Measurements from ENCODE around the gene GSTP1. TPM values are rescaled to one million over a fixed set of nuclear protein-coding genes. Genes with fewer than 3 reads are reported as not detected.

GSTP1 gene
- total RNA-seq, 1 experiment from 2014 or later: 893 TPM

DNA sequence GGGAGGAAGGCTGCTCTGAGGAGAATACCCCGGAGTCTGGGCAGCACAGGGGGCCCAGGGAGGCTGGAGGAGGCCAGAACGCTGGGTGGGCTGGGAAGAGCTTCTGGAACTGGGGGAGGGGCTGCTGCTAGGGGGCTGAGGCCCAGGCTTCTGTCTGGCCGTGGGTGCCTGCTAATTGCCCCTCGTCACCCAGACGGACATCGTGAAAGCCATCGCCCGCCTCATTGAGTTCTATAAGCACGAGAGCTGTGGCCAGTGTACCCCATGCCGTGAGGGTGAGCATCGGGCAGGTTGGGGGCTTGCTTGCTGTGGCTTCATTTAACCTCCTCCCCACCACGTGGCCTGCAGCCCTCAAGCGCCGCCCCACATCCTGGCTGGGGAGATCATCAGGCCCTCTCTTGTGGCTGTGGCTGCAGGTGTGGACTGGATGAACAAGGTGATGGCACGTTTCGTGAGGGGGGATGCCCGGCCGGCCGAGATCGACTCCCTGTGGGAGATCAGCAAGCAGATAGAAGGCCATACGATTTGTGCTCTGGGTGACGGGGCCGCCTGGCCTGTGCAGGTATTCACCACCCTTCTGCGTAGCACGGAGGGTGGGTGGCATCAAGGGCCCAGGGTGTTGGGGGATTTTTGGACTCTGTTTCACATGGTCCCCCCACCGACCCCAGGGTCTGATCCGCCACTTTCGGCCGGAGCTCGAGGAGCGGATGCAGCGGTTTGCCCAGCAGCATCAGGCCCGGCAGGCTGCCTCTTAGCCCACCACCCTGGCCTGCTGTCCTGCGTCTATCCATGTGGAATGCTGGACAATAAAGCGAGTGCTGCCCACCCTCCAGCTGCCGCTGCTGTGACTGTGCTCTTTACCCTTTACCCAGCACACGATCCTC, 28.3 kb downstream of the GSTP1 start:
- Histone ChIP-seq H3K4me1 (ENCODE audit: control insufficient read depth in 1 of 2, insufficient read depth in 2 of 2, low read length in 2 of 2) (peaks cover 8 to 25% of the 10 kb centered on the region in 2 experiments), H3K9ac (ENCODE audit: low read length) (no peak overlapping the region), H3K27ac (ENCODE audit: low read depth, low read length) (no peak overlapping the region), H3K36me3 (ENCODE audit: control insufficient read depth in 1 of 2, insufficient read depth in 2 of 2, low read length in 2 of 2) (peaks cover 19 to 21% of the 10 kb centered on the region in 2 experiments; a peak in 3 of 4 replicates), H3K27me3 (ENCODE audit: insufficient read depth, low read length) (no peaks in the 10 kb centered on the region), H4K20me1 (ENCODE audit: insufficient read depth) (no peaks in the 10 kb centered on the region), H3K9me2 (ENCODE audit: insufficient read depth) (no peaks in the 10 kb centered on the region), H3K9me3 (ENCODE audit: control insufficient read depth in 1 of 2, insufficient read depth in 1 of 2, low read depth in 1 of 2, low read length in 2 of 2) (no peaks in the 10 kb centered on the region), H3K79me2 (ENCODE audit: insufficient read depth, low read length) (peaks cover 25% of the 10 kb centered on the region), H3K4me3 (replicated peaks in 1 of 2; ENCODE audit: low read depth in 1 of 2, low read length in 2 of 2) (no peak overlapping the region), H3K4me2 (ENCODE audit: low read length) (no peak overlapping the region), H2AFZ (ENCODE audit: low read depth, low read length, poor library complexity, severe bottlenecking) (no peak overlapping the region)
- ChIA-PET POLR2A (no interaction called here), CTCF (no interaction called here), RAD21 (ENCODE audit: low non-redundant PET in 1 of 2, low total read pairs in 2 of 2, uncharacterized antibody in 2 of 2, unreplicated experiment in 2 of 2) (no interaction called here)
- no peak for ATAC-seq
- no peak for DNase-seq (ENCODE audit: low read depth, low spot score)
- TF ChIP-seq YY1 (IDR thresholded peaks at IDR 0.05; ENCODE audit: extremely low read depth, insufficient replicate concordance, low read depth, low read length) (no peak), POLR2AphosphoS5 (IDR thresholded peaks at IDR 0.05; ENCODE audit: low read depth, low read length) (no peak)
- TF ChIP-seq, protein P1, sequence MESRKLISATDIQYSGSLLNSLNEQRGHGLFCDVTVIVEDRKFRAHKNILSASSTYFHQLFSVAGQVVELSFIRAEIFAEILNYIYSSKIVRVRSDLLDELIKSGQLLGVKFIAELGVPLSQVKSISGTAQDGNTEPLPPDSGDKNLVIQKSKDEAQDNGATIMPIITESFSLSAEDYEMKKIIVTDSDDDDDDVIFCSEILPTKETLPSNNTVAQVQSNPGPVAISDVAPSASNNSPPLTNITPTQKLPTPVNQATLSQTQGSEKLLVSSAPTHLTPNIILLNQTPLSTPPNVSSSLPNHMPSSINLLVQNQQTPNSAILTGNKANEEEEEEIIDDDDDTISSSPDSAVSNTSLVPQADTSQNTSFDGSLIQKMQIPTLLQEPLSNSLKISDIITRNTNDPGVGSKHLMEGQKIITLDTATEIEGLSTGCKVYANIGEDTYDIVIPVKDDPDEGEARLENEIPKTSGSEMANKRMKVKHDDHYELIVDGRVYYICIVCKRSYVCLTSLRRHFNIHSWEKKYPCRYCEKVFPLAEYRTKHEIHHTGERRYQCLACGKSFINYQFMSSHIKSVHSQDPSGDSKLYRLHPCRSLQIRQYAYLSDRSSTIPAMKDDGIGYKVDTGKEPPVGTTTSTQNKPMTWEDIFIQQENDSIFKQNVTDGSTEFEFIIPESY (IDR thresholded peaks at IDR 0.05; ENCODE audit: extremely low read depth, insufficient replicate concordance, low read length): no peak
- intact Hi-C loops (cut with micrococcal nuclease): no loop called here
- no TSS peak for BruUV-seq (replicated peaks)

DNA sequence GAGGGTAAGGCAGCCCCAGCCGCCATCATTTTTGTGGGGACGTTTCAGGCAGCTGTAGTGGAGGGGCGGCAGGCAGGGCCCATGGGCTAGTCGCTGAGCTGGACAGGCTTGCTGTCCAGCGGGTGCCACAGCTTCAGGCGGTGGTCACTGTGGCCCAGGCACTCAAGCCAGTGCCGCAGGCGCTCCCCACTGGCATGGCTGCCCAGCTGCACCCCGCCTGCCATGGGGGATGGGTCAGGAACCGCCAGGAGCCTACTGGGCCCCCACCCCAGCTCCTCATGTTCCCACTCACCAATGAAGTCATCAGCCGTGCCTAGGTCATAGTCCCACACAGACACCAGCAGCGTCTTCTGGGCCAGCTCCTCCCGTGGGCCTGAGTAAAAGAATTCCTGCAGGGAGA, 29.1 kb downstream of the GSTP1 start:
- Histone ChIP-seq H3K9me3 (ENCODE audit: control insufficient read depth in 1 of 2, insufficient read depth in 1 of 2, low read depth in 1 of 2, low read length in 2 of 2) (no peaks in the 10 kb centered on the region), H3K36me3 (ENCODE audit: control insufficient read depth in 1 of 2, insufficient read depth in 2 of 2, low read length in 2 of 2) (peaks cover 19 to 21% of the 10 kb centered on the region in 2 experiments; a peak in 3 of 4 replicates), H3K4me1 (ENCODE audit: control insufficient read depth in 1 of 2, insufficient read depth in 2 of 2, low read length in 2 of 2) (peaks cover 5 to 20% of the 10 kb centered on the region in 2 experiments), H2AFZ (ENCODE audit: low read depth, low read length, poor library complexity, severe bottlenecking) (no peak overlapping the region), H3K79me2 (ENCODE audit: insufficient read depth, low read length) (peaks cover 17% of the 10 kb centered on the region), H3K9ac (ENCODE audit: low read length) (no peak overlapping the region), H4K20me1 (ENCODE audit: insufficient read depth) (no peaks in the 10 kb centered on the region), H3K9me2 (ENCODE audit: insufficient read depth) (no peaks in the 10 kb centered on the region), H3K27ac (ENCODE audit: low read depth, low read length) (no peak overlapping the region), H3K4me3 (replicated peaks in 1 of 2; ENCODE audit: low read depth in 1 of 2, low read length in 2 of 2) (no peak overlapping the region), H3K27me3 (ENCODE audit: insufficient read depth, low read length) (no peaks in the 10 kb centered on the region), H3K4me2 (ENCODE audit: low read length) (no peak overlapping the region)
- intact Hi-C loops (cut with micrococcal nuclease): no loop called here
- CTCF ChIA-PET: no interaction called here
- RAD21 ChIA-PET (ENCODE audit: low non-redundant PET in 1 of 2, low total read pairs in 2 of 2, uncharacterized antibody in 2 of 2, unreplicated experiment in 2 of 2): no interaction called here
- BruUV-seq (replicated peaks): no TSS peak
- ATAC-seq (no peak), DNase-seq (ENCODE audit: low read depth, low spot score) (no peak)
- POLR2A ChIA-PET: no interaction called here
- TF ChIP-seq ELF1 (IDR thresholded peaks at IDR 0.05; ENCODE audit: borderline replicate concordance, low read depth): no peak
- TF ChIP-seq, protein P2, sequence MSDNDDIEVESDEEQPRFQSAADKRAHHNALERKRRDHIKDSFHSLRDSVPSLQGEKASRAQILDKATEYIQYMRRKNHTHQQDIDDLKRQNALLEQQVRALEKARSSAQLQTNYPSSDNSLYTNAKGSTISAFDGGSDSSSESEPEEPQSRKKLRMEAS (IDR thresholded peaks at IDR 0.05): no peak
- no peak for TF ChIP-seq SP1 (IDR thresholded peaks at IDR 0.05; ENCODE audit: low read depth)
- TF ChIP-seq, protein P3, sequence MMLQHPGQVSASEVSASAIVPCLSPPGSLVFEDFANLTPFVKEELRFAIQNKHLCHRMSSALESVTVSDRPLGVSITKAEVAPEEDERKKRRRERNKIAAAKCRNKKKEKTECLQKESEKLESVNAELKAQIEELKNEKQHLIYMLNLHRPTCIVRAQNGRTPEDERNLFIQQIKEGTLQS (IDR thresholded peaks at IDR 0.05): no peak
- TF ChIP-seq ZFX (IDR thresholded peaks at IDR 0.05): no peak
- no peak for TF ChIP-seq JUND (IDR thresholded peaks at IDR 0.05)
- TF ChIP-seq FOSL1 (IDR thresholded peaks at IDR 0.05; ENCODE audit: low read depth): no peak
- TF ChIP-seq RAD21 (IDR thresholded peaks at IDR 0.05; ENCODE audit: low read depth): no peak
- TF ChIP-seq, protein P4, sequence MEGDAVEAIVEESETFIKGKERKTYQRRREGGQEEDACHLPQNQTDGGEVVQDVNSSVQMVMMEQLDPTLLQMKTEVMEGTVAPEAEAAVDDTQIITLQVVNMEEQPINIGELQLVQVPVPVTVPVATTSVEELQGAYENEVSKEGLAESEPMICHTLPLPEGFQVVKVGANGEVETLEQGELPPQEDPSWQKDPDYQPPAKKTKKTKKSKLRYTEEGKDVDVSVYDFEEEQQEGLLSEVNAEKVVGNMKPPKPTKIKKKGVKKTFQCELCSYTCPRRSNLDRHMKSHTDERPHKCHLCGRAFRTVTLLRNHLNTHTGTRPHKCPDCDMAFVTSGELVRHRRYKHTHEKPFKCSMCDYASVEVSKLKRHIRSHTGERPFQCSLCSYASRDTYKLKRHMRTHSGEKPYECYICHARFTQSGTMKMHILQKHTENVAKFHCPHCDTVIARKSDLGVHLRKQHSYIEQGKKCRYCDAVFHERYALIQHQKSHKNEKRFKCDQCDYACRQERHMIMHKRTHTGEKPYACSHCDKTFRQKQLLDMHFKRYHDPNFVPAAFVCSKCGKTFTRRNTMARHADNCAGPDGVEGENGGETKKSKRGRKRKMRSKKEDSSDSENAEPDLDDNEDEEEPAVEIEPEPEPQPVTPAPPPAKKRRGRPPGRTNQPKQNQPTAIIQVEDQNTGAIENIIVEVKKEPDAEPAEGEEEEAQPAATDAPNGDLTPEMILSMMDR (IDR thresholded peaks at IDR 0.05 in 2 of 3, conservative IDR thresholded peaks at IDR 0.05 in 1 of 3; ENCODE audit: borderline replicate concordance in 1 of 3, insufficient read depth in 1 of 3, low read depth in 2 of 3, low read length in 2 of 3): no peak

All from HCT116 (cell line).